Tibial nerve (tissue), 4 donors: ENCODE data around the gene DKK3.

ENCODE experiments used
- CTCF ChIP-seq, 5 experiments: fragments of 200-600 bp in 3 of 5; fragments of 450-650 bp in 2 of 5; sonication (generic) in 3 of 5; IDR thresholded peaks; one replicate each; pipeline ENCODE4 v1.5.1; 2016 to 2019; ENCODE audit warnings: antibody characterized with exemption in 5 of 5, mild to moderate bottlenecking in 3 of 5, moderate library complexity in 2 of 5
- EP300 ChIP-seq, 2 donors: sonication (generic); formaldehyde crosslinking; IDR thresholded peaks; one replicate each; pipeline ENCODE4 v1.6.1; 2017; ENCODE audit warnings: antibody characterized with exemption in 2 of 2, mild to moderate bottlenecking in 1 of 2
- POLR2A ChIP-seq, 2 donors: fragments of 450-650 bp; IDR thresholded peaks; one replicate each; pipeline ENCODE4 v1.6.1; 2017; ENCODE audit warnings: antibody characterized with exemption in 2 of 2, mild to moderate bottlenecking in 2 of 2, moderate library complexity in 2 of 2

- TF ChIP-seq CTCF (IDR thresholded peaks at IDR 0.05) (no peak), EP300 (IDR thresholded peaks at IDR 0.05) (no peak), POLR2A (IDR thresholded peaks at IDR 0.05) (no peak)
Measured at GRCh38 chr11:11967669-11968510, 40.5 kb downstream of the DKK3 start.
